Stimulated activated CD8-positive, alpha-beta memory T cell treated with anti-CD3 and anti-CD28 coated beads, Interleukin-7, amount 100 ng/mL, for 1 hour (primary cell): ENCODE measurements around the gene TRIP13.
"Not testable (repeated sequence)": the region's sequence is repeated elsewhere in the genome, so short reads cannot be mapped to it uniquely, and the experiment has no call there.

Source experiments
- DNase-seq, 2 donors: peaks; one replicate each; pipeline ENCODE4 v3.0.0-alpha.2; 2020; ENCODE audit warnings: low read depth in 2 of 2

The TRIP13 gene

GRCh38 chr5:872301-872700 lies 20.4 kb upstream of the TRIP13 start:
- DNase-seq = no peak

- no peak for DNase-seq
These were observed 19.4 kb upstream of the TRIP13 start for GRCh38 chr5:873328-873727.

- no peak for DNase-seq
These were observed 16.8 kb upstream of the TRIP13 start for GRCh38 chr5:875931-876330.

- no peak for DNase-seq
These were observed 16.0 kb upstream of the TRIP13 start for GRCh38 chr5:876398-877365.

GRCh38 chr5:878125-878524 lies 14.6 kb upstream of the TRIP13 start:
- DNase-seq = no peak

- not testable (repeated sequence) for DNase-seq
These were observed 14.0 kb upstream of the TRIP13 start for GRCh38 chr5:878677-879076.

GRCh38 chr5:880816-881550 lies 11.7 kb upstream of the TRIP13 start:
- no peak for DNase-seq

- no peak for DNase-seq
These were observed 11.1 kb upstream of the TRIP13 start for GRCh38 chr5:881551-881935.

- no peak for DNase-seq
These were observed 10.2 kb upstream of the TRIP13 start for GRCh38 chr5:882253-883183.

GRCh38 chr5:883475-884181 lies 9.1 kb upstream of the TRIP13 start:
- DNase-seq = no peak

- DNase-seq = no peak
These were observed 8.1 kb upstream of the TRIP13 start for GRCh38 chr5:884345-885126.

GRCh38 chr5:885127-885442 lies 7.6 kb upstream of the TRIP13 start:
- DNase-seq = no peak

GRCh38 chr5:885529-885928 lies 7.2 kb upstream of the TRIP13 start:
- no peak for DNase-seq

- no peak for DNase-seq
These were observed 6.6 kb upstream of the TRIP13 start for GRCh38 chr5:886036-886435.

- no peak for DNase-seq
These were observed 5.9 kb upstream of the TRIP13 start for GRCh38 chr5:886716-887325.

- no peak for DNase-seq
These were observed 4.6 kb upstream of the TRIP13 start for GRCh38 chr5:887947-888637.

- no peak for DNase-seq
These were observed 4.0 kb upstream of the TRIP13 start for GRCh38 chr5:888638-889035.

GRCh38 chr5:889075-889710 lies 3.5 kb upstream of the TRIP13 start:
- no peak for DNase-seq
